Measurements from ENCODE around the gene C3. TPM values are rescaled to one million over a fixed set of nuclear protein-coding genes. Genes with fewer than 3 reads are reported as not detected.
"Not testable (repeated sequence)": the region's sequence is repeated elsewhere in the genome, so short reads cannot be mapped to it uniquely, and the experiment has no call there.

C3 gene
- total RNA-seq, 4 donors from 2014 or later = 1,035 to 6,271 (median 2,305) TPM

DNA sequence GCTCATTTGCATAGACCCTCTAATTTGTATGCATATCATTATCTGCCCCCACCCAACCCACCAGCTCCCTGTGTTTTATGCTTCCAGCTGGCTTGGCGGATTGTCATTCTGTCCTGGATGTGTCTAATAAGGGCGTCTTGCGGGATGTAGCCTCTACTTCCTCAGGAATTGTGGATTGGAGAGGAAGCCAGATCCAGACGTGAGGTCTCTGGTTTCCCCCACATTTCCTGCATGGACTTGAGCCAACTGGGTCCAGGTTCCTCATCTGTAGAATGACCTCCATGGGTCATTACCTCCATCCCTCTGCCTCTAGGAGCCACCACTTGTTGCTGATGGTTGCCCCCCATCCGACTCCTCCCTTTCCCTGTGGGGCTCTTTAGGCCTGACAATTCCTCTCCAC, 57.7 kb downstream of the C3 start:
- TF ChIP-seq, protein P1, sequence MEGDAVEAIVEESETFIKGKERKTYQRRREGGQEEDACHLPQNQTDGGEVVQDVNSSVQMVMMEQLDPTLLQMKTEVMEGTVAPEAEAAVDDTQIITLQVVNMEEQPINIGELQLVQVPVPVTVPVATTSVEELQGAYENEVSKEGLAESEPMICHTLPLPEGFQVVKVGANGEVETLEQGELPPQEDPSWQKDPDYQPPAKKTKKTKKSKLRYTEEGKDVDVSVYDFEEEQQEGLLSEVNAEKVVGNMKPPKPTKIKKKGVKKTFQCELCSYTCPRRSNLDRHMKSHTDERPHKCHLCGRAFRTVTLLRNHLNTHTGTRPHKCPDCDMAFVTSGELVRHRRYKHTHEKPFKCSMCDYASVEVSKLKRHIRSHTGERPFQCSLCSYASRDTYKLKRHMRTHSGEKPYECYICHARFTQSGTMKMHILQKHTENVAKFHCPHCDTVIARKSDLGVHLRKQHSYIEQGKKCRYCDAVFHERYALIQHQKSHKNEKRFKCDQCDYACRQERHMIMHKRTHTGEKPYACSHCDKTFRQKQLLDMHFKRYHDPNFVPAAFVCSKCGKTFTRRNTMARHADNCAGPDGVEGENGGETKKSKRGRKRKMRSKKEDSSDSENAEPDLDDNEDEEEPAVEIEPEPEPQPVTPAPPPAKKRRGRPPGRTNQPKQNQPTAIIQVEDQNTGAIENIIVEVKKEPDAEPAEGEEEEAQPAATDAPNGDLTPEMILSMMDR (IDR thresholded peaks at IDR 0.05) = no peak
- DNase-seq (ENCODE audit: low spot score) = no peak
- ATAC-seq (ENCODE audit: low FRiP score) = no peak

DNA sequence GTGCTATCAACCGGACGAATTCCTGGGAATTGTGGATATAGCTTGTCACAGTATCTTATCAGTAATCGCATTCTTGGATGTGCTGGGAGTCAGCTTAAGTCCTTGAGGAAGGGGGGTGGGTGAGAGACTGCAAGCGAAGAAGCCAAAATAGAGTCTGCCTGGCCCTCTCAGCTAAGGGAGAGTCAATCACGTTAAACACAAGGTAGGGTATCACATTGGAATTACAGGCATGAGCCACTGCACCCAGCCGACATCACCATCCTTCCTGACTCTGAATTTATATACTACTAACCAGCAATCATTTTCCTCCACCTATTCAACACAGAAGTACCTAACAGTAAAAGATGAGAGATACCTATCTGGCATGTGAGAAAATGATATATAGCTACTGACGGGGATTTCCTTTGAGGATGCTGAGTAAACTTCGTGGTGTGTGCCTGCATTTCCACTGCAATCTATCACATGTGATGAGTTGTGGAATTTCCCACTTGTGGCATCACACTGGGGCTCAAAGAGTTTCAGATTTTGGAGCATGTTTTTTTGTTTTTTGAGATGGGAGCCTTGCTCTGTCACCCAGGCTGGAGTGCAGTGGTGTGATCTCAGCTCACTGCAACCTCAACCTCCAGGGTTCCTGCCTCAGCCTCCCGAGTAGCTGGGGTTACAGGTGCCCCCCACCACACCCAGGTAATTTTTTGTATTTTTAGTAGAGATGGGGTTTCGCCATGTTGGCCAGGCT, 58.8 kb downstream of the C3 start:
- ATAC-seq (ENCODE audit: low FRiP score) = peak; percentile 19
- not testable (repeated sequence) for DNase-seq (ENCODE audit: low spot score)

DNA sequence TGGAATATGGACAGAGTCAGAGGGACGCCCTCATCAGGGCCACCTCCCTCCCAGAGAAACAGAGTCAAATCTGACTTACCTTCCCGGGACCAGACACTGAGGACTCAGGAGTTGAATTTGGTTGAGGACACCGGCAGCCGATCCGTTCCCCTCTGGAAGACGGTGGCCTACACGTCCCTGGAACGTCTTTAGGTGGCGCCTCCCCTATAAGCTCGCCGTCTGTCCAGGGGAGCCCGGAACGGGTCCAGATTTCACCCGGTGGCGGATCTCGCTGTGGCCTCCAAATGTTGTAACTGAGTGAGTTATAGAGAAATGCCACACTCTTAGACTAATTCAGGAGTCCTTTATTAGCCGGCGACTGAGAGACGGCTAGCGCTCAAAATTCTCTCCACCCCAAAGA, 59.5 kb downstream of the C3 start:
- TF ChIP-seq, protein P1 (IDR thresholded peaks at IDR 0.05) = no peak
- DNase-seq (ENCODE audit: low spot score) (no peak), ATAC-seq (ENCODE audit: low FRiP score) (no peak)

DNA sequence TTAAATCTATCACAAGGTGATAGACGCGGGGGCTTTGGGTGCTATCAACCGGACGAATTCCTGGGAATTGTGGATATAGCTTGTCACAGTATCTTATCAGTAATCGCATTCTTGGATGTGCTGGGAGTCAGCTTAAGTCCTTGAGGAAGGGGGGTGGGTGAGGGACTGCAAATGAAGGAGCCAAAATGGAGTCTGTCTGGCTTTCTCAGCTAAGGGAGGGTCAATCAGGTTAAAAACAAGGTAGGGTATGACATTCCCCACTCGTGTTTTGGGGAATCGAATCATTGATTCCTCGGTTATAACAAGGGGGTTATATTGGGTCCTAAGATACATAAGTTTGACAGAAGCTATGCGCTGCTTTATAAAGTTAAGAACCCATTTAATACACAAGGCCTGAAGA, 64.1 kb downstream of the C3 start:
- ATAC-seq (ENCODE audit: low FRiP score); DNase-seq (ENCODE audit: low spot score): not testable (repeated sequence)

GRCh38 chr19:6654347-6655310, 65.8 kb downstream of the C3 start:
- DNase-seq (ENCODE audit: low spot score) = no peak
- TF ChIP-seq, protein P1 (IDR thresholded peaks at IDR 0.05) = no peak
- ATAC-seq (ENCODE audit: low FRiP score) = no peak

GRCh38 chr19:6652805-6653094, 67.7 kb downstream of the C3 start:
- DNase-seq (ENCODE audit: low spot score) = no peak
- TF ChIP-seq, protein P1 (IDR thresholded peaks at IDR 0.05) = no peak
- no peak for ATAC-seq (ENCODE audit: low FRiP score)

DNA sequence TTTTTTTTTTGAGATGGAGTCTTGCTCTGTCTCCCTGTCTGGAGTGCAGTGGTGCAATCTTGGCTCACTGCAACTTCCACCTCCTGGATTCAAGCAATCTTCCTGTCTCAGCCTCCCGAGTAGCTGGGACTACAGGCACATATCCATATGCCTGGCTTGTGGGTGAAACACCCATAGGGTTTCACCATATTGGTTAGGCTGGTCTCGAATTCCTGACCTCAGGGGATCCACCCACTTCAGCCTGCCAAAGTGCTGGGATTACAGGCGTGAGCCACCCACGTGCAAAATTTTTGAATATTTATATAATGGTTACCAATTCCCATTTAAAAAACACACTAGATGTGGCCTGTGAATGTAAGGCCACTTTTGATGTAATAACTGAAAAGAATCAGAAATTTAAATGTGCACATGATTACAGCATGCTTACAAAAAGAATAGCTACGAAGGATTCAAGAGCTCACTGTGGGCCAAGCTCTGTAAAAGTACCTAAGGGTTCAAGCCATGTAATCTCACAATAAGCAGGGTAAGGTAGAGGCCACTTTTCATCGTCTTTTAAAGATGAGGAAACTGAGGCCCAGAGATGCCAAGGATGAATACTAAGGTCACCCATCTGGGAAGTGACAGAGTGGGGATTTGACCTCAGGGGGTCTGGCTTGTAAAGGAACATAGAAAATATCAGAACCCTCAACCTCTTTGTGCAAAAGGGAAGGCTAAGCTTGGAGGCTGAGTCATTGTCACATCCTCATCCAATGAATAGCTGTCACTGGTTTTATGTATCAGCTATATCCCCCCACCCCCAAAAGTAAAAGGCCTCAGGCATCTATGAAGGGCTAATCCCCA, 68.3 kb downstream of the C3 start:
- DNase-seq (ENCODE audit: low spot score) = no peak
- TF ChIP-seq, protein P1 (IDR thresholded peaks at IDR 0.05) = no peak
- ATAC-seq (ENCODE audit: low FRiP score) = no peak
